Progenitor cell of endocrine pancreas (in vitro differentiated cells): Measurements from ENCODE around the gene KRTAP8-1. TPM values are rescaled to one million over a fixed set of nuclear protein-coding genes. Genes with fewer than 3 reads are reported as not detected.
A peak's percentile ranks its signal among the peaks of the same experiment; 100 is the strongest.

Source experiments
- DNase-seq: peaks from one replicate; pipeline ENCODE4 v3.0.0; 2021; ENCODE audit warnings: low spot score; ENCODE audit not compliant: unreplicated experiment
- H3K27ac Mint-ChIP-seq: 2 replicates; pipeline ENCODE4 v1.8.0; 2021; ENCODE audit warnings: mild to moderate bottlenecking, moderate library complexity, mixed read lengths
- H3K27me3 Mint-ChIP-seq: 2 replicates; pipeline ENCODE4 v1.8.0; 2021; ENCODE audit warnings: mixed read lengths
- H3K36me3 Mint-ChIP-seq: 2 replicates; pipeline ENCODE4 v1.8.0; 2022; ENCODE audit warnings: mixed read lengths; ENCODE audit not compliant: insufficient read depth
- H3K4me1 Mint-ChIP-seq: 2 replicates; pipeline ENCODE4 v1.8.0; 2021; ENCODE audit warnings: low read depth, mixed read lengths
- H3K4me3 Mint-ChIP-seq: 2 replicates; pipeline ENCODE4 v1.8.0; 2021; ENCODE audit warnings: low read depth, mild to moderate bottlenecking, moderate library complexity, mixed read lengths
- H3K9me3 Mint-ChIP-seq: 2 replicates; pipeline ENCODE4 v1.8.0; 2021; ENCODE audit warnings: low read depth, mixed read lengths
- CTCF ChIP-seq: fragments of 200-600 bp; sonication (generic); IDR thresholded peaks from one replicate; pipeline ENCODE4 v1.5.0; 2021; ENCODE audit warnings: antibody characterized with exemption, mild to moderate bottlenecking; ENCODE audit not compliant: unreplicated experiment
- long read RNA-seq: library from polyadenylated mRNA; unstranded; transcript quantifications from one replicate; pipeline ENCODE4 v2.0.0, GENCODE V29; 2020
- total RNA-seq: library from RNA; stranded (reverse); gene quantifications from 2 replicates; pipeline ENCODE4 v1.2.1, GENCODE V29; 2021

KRTAP8-1 gene
- not detected in 2 replicates for total RNA-seq
- long read RNA-seq = 0 reads

- peaks cover 12% of the 10 kb centered on the region for H3K4me1 Mint-ChIP-seq
- no peaks in the 10 kb centered on the region for H3K9me3 Mint-ChIP-seq
- TF ChIP-seq CTCF = no peak
- H3K36me3 Mint-ChIP-seq = no peaks in the 10 kb centered on the region
- DNase-seq = no peak
- peaks cover 67% of the 10 kb centered on the region for H3K27me3 Mint-ChIP-seq
- H3K4me3 Mint-ChIP-seq = no peak within 1 kb of the TSS
- no peak within 1 kb of the TSS for H3K27ac Mint-ChIP-seq
These were observed at the start of gene KRTAP8-1 for GRCh38 chr21:30813174-30813573. Gene KRTAP8-1, minus strand, starts transcription at chr21:30813274. Its CDS starts 54 bp downstream, at chr21:30813220.

GRCh38 chr21:30847627-30848500 lies 34.8 kb upstream of the KRTAP8-1 start:
- no peak for DNase-seq
- Mint-ChIP-seq H3K36me3 (no peaks in the 10 kb centered on the region), H3K27ac (no peak overlapping the region), H3K27me3 (peaks cover 3% of the 10 kb centered on the region), H3K4me3 (no peak overlapping the region), H3K9me3 (no peaks in the 10 kb centered on the region), H3K4me1 (no peaks in the 10 kb centered on the region)
- no peak for TF ChIP-seq CTCF

DNA sequence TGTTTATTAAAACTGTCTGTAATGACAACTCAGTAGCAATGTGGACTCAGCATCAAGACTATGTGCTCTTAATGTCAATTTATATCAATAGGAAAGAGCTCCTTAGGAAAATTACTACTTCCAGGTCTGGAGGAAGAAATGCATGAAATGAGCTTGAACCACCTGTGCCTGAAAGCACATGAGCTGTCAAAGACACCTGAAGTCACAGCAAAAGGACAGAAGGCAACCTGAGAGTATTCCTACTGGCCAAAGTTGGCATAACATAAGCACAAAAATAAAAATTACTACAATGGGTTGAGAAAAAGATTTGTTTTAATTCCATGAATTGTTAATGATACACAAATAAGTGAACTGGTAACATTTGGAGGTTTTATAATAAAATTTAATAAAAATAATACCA lies 29.9 kb upstream of the KRTAP8-1 start:
- TF ChIP-seq CTCF = peak; percentile 34
- H3K9me3 Mint-ChIP-seq = no peaks in the 10 kb centered on the region
- H3K27me3 Mint-ChIP-seq = peaks cover 16% of the 10 kb centered on the region
- H3K4me3 Mint-ChIP-seq = no peak overlapping the region
- no peaks in the 10 kb centered on the region for H3K36me3 Mint-ChIP-seq
- H3K27ac Mint-ChIP-seq = no peak overlapping the region
- H3K4me1 Mint-ChIP-seq = no peaks in the 10 kb centered on the region
- DNase-seq = no peak

- peak; percentile 75 for TF ChIP-seq CTCF
- Mint-ChIP-seq H3K27me3 (peaks cover 20% of the 10 kb centered on the region), H3K9me3 (no peaks in the 10 kb centered on the region), H3K4me3 (no peak overlapping the region), H3K36me3 (no peaks in the 10 kb centered on the region), H3K27ac (no peak overlapping the region), H3K4me1 (no peaks in the 10 kb centered on the region)
- DNase-seq = peak; percentile 33
These were observed 26.2 kb upstream of the KRTAP8-1 start for GRCh38 chr21:30839304-30839703.

DNA sequence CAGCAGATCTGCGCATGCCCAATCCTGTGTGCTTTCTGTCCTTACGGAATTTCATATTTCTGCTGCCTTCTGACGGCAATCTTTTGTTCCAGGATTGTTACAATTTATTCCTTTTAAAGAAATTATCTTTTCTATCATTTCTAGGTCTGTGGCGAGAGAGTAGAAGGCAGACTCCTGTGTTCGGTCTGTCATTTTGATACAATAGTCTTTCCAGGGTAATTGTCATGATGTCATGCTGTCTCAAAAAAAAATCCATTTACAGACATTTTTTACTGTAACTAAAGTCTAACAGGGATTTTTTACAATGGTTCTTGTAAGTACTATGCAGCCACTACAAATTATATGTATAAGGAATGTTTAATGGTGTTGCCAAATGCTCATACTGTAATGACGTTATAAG lies 25.5 kb upstream of the KRTAP8-1 start:
- DNase-seq = no peak
- Mint-ChIP-seq H3K4me3 (no peak overlapping the region), H3K27me3 (peaks cover 25% of the 10 kb centered on the region), H3K4me1 (no peaks in the 10 kb centered on the region), H3K9me3 (no peaks in the 10 kb centered on the region), H3K36me3 (no peaks in the 10 kb centered on the region), H3K27ac (no peak overlapping the region)
- TF ChIP-seq CTCF = no peak
